Mesangial cell (primary cell): Measurements from ENCODE around the gene CFAP119. TPM values are rescaled to one million over a fixed set of nuclear protein-coding genes. Genes with fewer than 3 reads are reported as not detected.

ENCODE experiments used
- total RNA-seq: library from RNA; depleted of rRNA; stranded (reverse); fragments of >200 nt; gene quantifications from 2 replicates; pipeline ENCODE4 v1.2.3, GENCODE V29; 2015

The CFAP119 gene
- total RNA-seq, result 4.8 and 5.9 TPM in 2 replicates

GRCh38 chr16:30761928-30762902 lies at the start of gene CFAP119, which contains the start of gene RNF40:
TSS of gene CFAP119 (minus strand) at chr16:30762062. CDS start at chr16:30761748, 314 bp downstream.
TSS of gene RNF40 (plus strand) at chr16:30762322. CDS start at chr16:30762546, 224 bp downstream.

GRCh38 chr16:30786936-30787612 lies 25.2 kb upstream of the CFAP119 start, which contains the start of gene ZNF629:
TSS of gene ZNF629 (minus strand) at chr16:30787205. CDS start at chr16:30784482, 2,723 bp downstream.

GRCh38 chr16:30747799-30748633 lies 13.8 kb downstream of the CFAP119 start, which contains the start of gene PHKG2:
TSS of gene PHKG2 (plus strand) at chr16:30748425. CDS start at chr16:30748821, 396 bp downstream.

Other genes with a start within 250 kb of the CFAP119 start
- 32.4 and 46.5 TPM in 2 replicates for gene ZNF768, start 235.5 kb downstream of the CFAP119 start, total RNA-seq
- 6.4 and 11.0 TPM in 2 replicates for gene ZNF747, start 227.2 kb downstream of the CFAP119 start, total RNA-seq
- 5.4 and 11.2 TPM in 2 replicates for gene ZNF764, start 203.7 kb downstream of the CFAP119 start, total RNA-seq
- 8.0 and 11.8 TPM in 2 replicates for gene ZNF688, start 190.3 kb downstream of the CFAP119 start, total RNA-seq
- 4.4 and 8.7 TPM in 2 replicates for gene ZNF785, start 176.4 kb downstream of the CFAP119 start, total RNA-seq
- gene ZNF689, start 151.7 kb downstream of the CFAP119 start, total RNA-seq, result 8.5 and 8.9 TPM in 2 replicates
- 32.1 and 36.4 TPM in 2 replicates for gene PRR14, start 111.1 kb downstream of the CFAP119 start, total RNA-seq
- gene FBRS, start 103.6 kb downstream of the CFAP119 start, total RNA-seq, result 26.9 and 39.0 TPM in 2 replicates
- 15.3 and 22.1 TPM in 2 replicates for gene SRCAP, start 62.9 kb downstream of the CFAP119 start, total RNA-seq
- gene PHKG2, start 13.6 kb downstream of the CFAP119 start, total RNA-seq, result 24.7 and 28.2 TPM in 2 replicates
- gene RNF40, start 260 bp upstream of the CFAP119 start, total RNA-seq, result 63.7 and 67.1 TPM in 2 replicates
- 9.5 and 23.3 TPM in 2 replicates for gene ZNF629, start 25.1 kb upstream of the CFAP119 start, total RNA-seq
- gene BCL7C, start 132.0 kb upstream of the CFAP119 start, total RNA-seq, result 60.0 and 62.7 TPM in 2 replicates
- 2.8 and 6.8 TPM in 2 replicates for gene CTF1, start 134.6 kb upstream of the CFAP119 start, total RNA-seq
- gene FBXL19, start 161.5 kb upstream of the CFAP119 start, total RNA-seq, result 31.8 and 37.6 TPM in 2 replicates
- 24.4 and 95.3 TPM in 2 replicates for gene ORAI3, start 187.0 kb upstream of the CFAP119 start, total RNA-seq
- gene SETD1A, start 195.7 kb upstream of the CFAP119 start, total RNA-seq, result 6.5 and 8.0 TPM in 2 replicates
- 11.2 and 64.7 TPM in 2 replicates for gene HSD3B7, start 223.1 kb upstream of the CFAP119 start, total RNA-seq
- 0.63 and 0.65 TPM in 2 replicates for gene STX1B, start 248.6 kb upstream of the CFAP119 start, total RNA-seq